Endodermal cell (in vitro differentiated cells): Measurements from ENCODE around the gene ITSN1. TPM values are rescaled to one million over a fixed set of nuclear protein-coding genes. Genes with fewer than 3 reads are reported as not detected.

Experiments
- DNase-seq: peaks from one replicate; pipeline ENCODE4 v3.0.0-alpha.2; 2017
- H3K27ac ChIP-seq: 2 replicates; pipeline ENCODE4 v1.5.1; 2013; ENCODE audit warnings: mild to moderate bottlenecking, low read depth, low read length, moderate library complexity
- H3K27me3 ChIP-seq: 2 replicates; pipeline ENCODE4 v1.6.1; 2013; ENCODE audit warnings: mild to moderate bottlenecking, low read length, moderate library complexity; ENCODE audit not compliant: insufficient read depth, control insufficient read depth, poor library complexity, severe bottlenecking
- H3K36me3 ChIP-seq: 2 replicates; pipeline ENCODE4 v1.7.0; 2013; ENCODE audit warnings: mild to moderate bottlenecking, low read length, moderate library complexity; ENCODE audit not compliant: control insufficient read depth, insufficient read depth
- H3K4me1 ChIP-seq: one replicate; pipeline ENCODE4 v1.7.0; 2013; ENCODE audit warnings: low read length; ENCODE audit not compliant: control insufficient read depth, insufficient read depth
- H3K4me3 ChIP-seq: 2 replicates; pipeline ENCODE4 v1.5.1; 2013; ENCODE audit warnings: mild to moderate bottlenecking, low read length, moderate library complexity
- H3K9ac ChIP-seq: 2 replicates; pipeline ENCODE4 v1.6.1; 2013; ENCODE audit warnings: mild to moderate bottlenecking, low read length, moderate library complexity; ENCODE audit not compliant: poor library complexity, severe bottlenecking; ENCODE audit errors: extremely low read depth
- H3K9me3 ChIP-seq: 2 replicates; pipeline ENCODE4 v1.6.1; 2013; ENCODE audit warnings: mild to moderate bottlenecking, low read length, moderate library complexity; ENCODE audit not compliant: control insufficient read depth
- H3K27ac Mint-ChIP-seq: 2 replicates; pipeline ENCODE4 v1.8.0; 2020; ENCODE audit warnings: mixed read lengths
- H3K27me3 Mint-ChIP-seq: 2 replicates; pipeline ENCODE4 v1.8.0; 2021; ENCODE audit warnings: mild to moderate bottlenecking, mixed read lengths; ENCODE audit not compliant: insufficient read depth
- H3K36me3 Mint-ChIP-seq: 2 replicates; pipeline ENCODE4 v1.8.0; 2020; ENCODE audit warnings: low read depth, mixed read lengths
- H3K4me1 Mint-ChIP-seq: 2 replicates; pipeline ENCODE4 v1.8.0; 2020; ENCODE audit warnings: mixed read lengths
- H3K4me3 Mint-ChIP-seq: 2 replicates; pipeline ENCODE4 v1.8.0; 2020; ENCODE audit warnings: mild to moderate bottlenecking, moderate library complexity, mixed read lengths
- H3K9me3 Mint-ChIP-seq: 2 replicates; pipeline ENCODE4 v1.8.0; 2020; ENCODE audit warnings: mild to moderate bottlenecking, mixed read lengths
- CTCF ChIP-seq: fragments of 200-600 bp; sonication (generic); conservative IDR thresholded peaks from 2 replicates; pipeline ENCODE4 v1.5.0; 2021; ENCODE audit warnings: antibody characterized with exemption, mild to moderate bottlenecking
- WGBS, 2 experiments: methylation state at CpG; one replicate each; pipeline versions ENCODE4 v1.1.5 to v1.1.7; 2013; ENCODE audit warnings: missing lambda C conversion rate in 2 of 2, mixed read lengths in 1 of 2; ENCODE audit not compliant: insufficient coverage in 1 of 2, insufficient read length in 1 of 2; 5-methylcytosine and 5-hydroxymethylcytosine counted together
- total RNA-seq, 2 donors: library from RNA; stranded (reverse); fragmentation: NEBNext Ultra II Directional in 1 of 2; extraction: Animal tissue kit (Norgen Biotek cat#: 25700) in 1 of 2; gene quantifications; 2 replicates in 1 of 2; 3 replicates in 1 of 2; pipeline ENCODE4 v1.2.1, GENCODE V29; 2021

ITSN1 gene
- total RNA-seq, 2 donors from 2014 or later, result 89.6 to 104 TPM

DNA sequence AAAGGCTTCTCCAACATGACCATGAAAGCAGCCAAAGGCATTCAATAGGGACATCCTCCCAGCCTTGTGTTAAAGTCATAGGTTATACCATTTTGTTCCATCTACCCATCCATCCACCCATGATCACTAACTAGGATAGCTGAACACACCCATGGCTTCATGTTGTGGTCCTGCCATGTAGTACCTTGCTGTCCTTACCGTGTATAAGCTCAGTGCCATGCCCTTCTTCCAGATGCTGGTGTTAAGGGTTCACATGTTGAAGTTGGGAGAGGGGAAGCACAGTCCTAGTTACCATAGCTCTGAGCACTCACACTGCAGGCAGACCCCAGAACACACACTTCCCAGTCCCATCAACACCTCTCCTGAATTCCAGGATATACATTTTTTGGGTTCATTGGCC, 221.8 kb downstream of the ITSN1 start:
- Mint-ChIP-seq H3K27ac (no peak overlapping the region), H3K4me1 (peaks cover 7% of the 10 kb centered on the region), H3K27me3 (no peaks in the 10 kb centered on the region), H3K4me3 (no peak overlapping the region), H3K36me3 (no peaks in the 10 kb centered on the region), H3K9me3 (peaks cover 3% of the 10 kb centered on the region)
- no peak overlapping the region for H3K9ac ChIP-seq
- no peaks in the 10 kb centered on the region for H3K36me3 ChIP-seq
- TF ChIP-seq CTCF, result no peak
- H3K4me3 ChIP-seq, result no peak overlapping the region
- H3K9me3 ChIP-seq, result no peaks in the 10 kb centered on the region
- H3K27me3 ChIP-seq, result no peaks in the 10 kb centered on the region
- no peak overlapping the region for H3K27ac ChIP-seq
- WGBS, 2 experiments, result 92 to 100% methylated on average over 1 of the region's 1 CpG
- no peaks in the 10 kb centered on the region for H3K4me1 ChIP-seq
- no peak for DNase-seq

- Mint-ChIP-seq H3K27ac (no peak overlapping the region), H3K4me1 (no peaks in the 10 kb centered on the region), H3K9me3 (peaks cover 6% of the 10 kb centered on the region), H3K27me3 (no peaks in the 10 kb centered on the region), H3K4me3 (no peak overlapping the region), H3K36me3 (no peaks in the 10 kb centered on the region)
- TF ChIP-seq CTCF, result no peak
- Histone ChIP-seq H3K4me1 (no peaks in the 10 kb centered on the region), H3K9me3 (no peaks in the 10 kb centered on the region), H3K27ac (no peak overlapping the region), H3K4me3 (no peak overlapping the region), H3K36me3 (no peaks in the 10 kb centered on the region), H3K27me3 (no peaks in the 10 kb centered on the region), H3K9ac (no peak overlapping the region)
- DNase-seq, result no peak
- 93% methylated on average over 8 to 9 of the region's 9 CpGs for WGBS, 2 experiments
These were observed 222.9 kb downstream of the ITSN1 start for GRCh38 chr21:33865176-33865575.

- Mint-ChIP-seq H3K27me3 (no peaks in the 10 kb centered on the region), H3K36me3 (no peaks in the 10 kb centered on the region), H3K9me3 (peaks cover 8% of the 10 kb centered on the region), H3K4me1 (no peaks in the 10 kb centered on the region), H3K4me3 (no peak overlapping the region), H3K27ac (no peak overlapping the region)
- TF ChIP-seq CTCF, result no peak
- DNase-seq, result no peak
- no peaks in the 10 kb centered on the region for H3K27me3 ChIP-seq
- H3K4me1 ChIP-seq, result no peaks in the 10 kb centered on the region
- no peaks in the 10 kb centered on the region for H3K9me3 ChIP-seq
- 92 to 94% methylated on average over 6 to 8 of the region's 8 CpGs for WGBS, 2 experiments
- H3K36me3 ChIP-seq, result no peaks in the 10 kb centered on the region
- no peak overlapping the region for H3K27ac ChIP-seq
- H3K4me3 ChIP-seq, result no peak overlapping the region
- no peak overlapping the region for H3K9ac ChIP-seq
These were observed 223.8 kb downstream of the ITSN1 start for GRCh38 chr21:33865996-33866575.
